Bone marrow (tissue), 2 donors: Measurements from ENCODE around the gene ST6GALNAC2.

Experiments used
- DNase-seq, 2 donors: peaks; one replicate each; lab custom pipeline; 2025; lab: John Stamatoyannopoulos, UW

ST6GALNAC2 gene

GRCh38 chr17:76599694-76600460, 14.2 kb upstream of the ST6GALNAC2 start:
- peak in 1 of 2 donors; percentile 72 for DNase-seq

GRCh38 chr17:76598004-76598439, 12.4 kb upstream of the ST6GALNAC2 start:
- DNase-seq: no peak

- no peak for DNase-seq
Measured at GRCh38 chr17:76597156-76598003, 11.7 kb upstream of the ST6GALNAC2 start.

GRCh38 chr17:76594690-76595089, 9.0 kb upstream of the ST6GALNAC2 start:
- no peak for DNase-seq

- no peak for DNase-seq
Measured at GRCh38 chr17:76593959-76594358, 8.3 kb upstream of the ST6GALNAC2 start.

- DNase-seq: no peak
Measured at GRCh38 chr17:76593384-76593826, 7.7 kb upstream of the ST6GALNAC2 start.

GRCh38 chr17:76588182-76588581, 2.5 kb upstream of the ST6GALNAC2 start:
- DNase-seq: no peak

GRCh38 chr17:76586741-76587487, 1.3 kb upstream of the ST6GALNAC2 start:
- no peak for DNase-seq

- peak in 1 of 2 donors; percentile 41 for DNase-seq
Measured at GRCh38 chr17:76585033-76585648, 519 bp downstream of the ST6GALNAC2 start.

GRCh38 chr17:76584427-76585032, 1.1 kb downstream of the ST6GALNAC2 start:
- no peak for DNase-seq

GRCh38 chr17:76582660-76583059, 3.0 kb downstream of the ST6GALNAC2 start:
- no peak for DNase-seq

GRCh38 chr17:76581515-76581914, 4.1 kb downstream of the ST6GALNAC2 start:
- DNase-seq: no peak

GRCh38 chr17:76579281-76579680, 6.4 kb downstream of the ST6GALNAC2 start:
- DNase-seq: no peak

GRCh38 chr17:76578376-76578775, 7.3 kb downstream of the ST6GALNAC2 start:
- DNase-seq: no peak

GRCh38 chr17:76577876-76578275, 7.8 kb downstream of the ST6GALNAC2 start:
- DNase-seq: no peak

- no peak for DNase-seq
Measured at GRCh38 chr17:76576189-76576588, 9.5 kb downstream of the ST6GALNAC2 start.

- DNase-seq: no peak
Measured at GRCh38 chr17:76575570-76575969, 10.1 kb downstream of the ST6GALNAC2 start.

GRCh38 chr17:76574166-76574565, 11.5 kb downstream of the ST6GALNAC2 start:
- DNase-seq: no peak

- no peak for DNase-seq
Measured at GRCh38 chr17:76573096-76573495, 12.6 kb downstream of the ST6GALNAC2 start.

GRCh38 chr17:76572201-76572910, 13.3 kb downstream of the ST6GALNAC2 start:
- DNase-seq: no peak
